Retinal pigment epithelial cell (primary cell): ENCODE results near the gene CENPO.

Experiments
- DNase-seq: peaks from one replicate; pipeline ENCODE4 v3.0.0-alpha.2; 2010; ENCODE audit warnings: low read depth
- H3K4me3 ChIP-seq: 2 replicates; pipeline ENCODE4 v1.5.1; 2011; ENCODE audit warnings: mild to moderate bottlenecking, low read length, control low read depth, moderate library complexity
- CTCF ChIP-seq: conservative IDR thresholded peaks from 2 replicates; pipeline ENCODE4 v1.5.1; 2011; ENCODE audit warnings: low read depth, low read length, control low read depth, inconsistent platforms

CENPO gene

GRCh38 chr2:24768601-24769000 lies 24.6 kb upstream of the CENPO start:
- no peak for TF ChIP-seq CTCF
- no peak overlapping the region for H3K4me3 ChIP-seq
- no peak for DNase-seq

GRCh38 chr2:24771061-24771460 lies 22.2 kb upstream of the CENPO start:
- no peak overlapping the region for H3K4me3 ChIP-seq
- TF ChIP-seq CTCF = no peak
- no peak for DNase-seq

GRCh38 chr2:24771764-24772586 lies 21.2 kb upstream of the CENPO start:
- H3K4me3 ChIP-seq = no peak overlapping the region
- no peak for DNase-seq

GRCh38 chr2:24774373-24774772 lies 18.9 kb upstream of the CENPO start:
- no peak for DNase-seq
- no peak overlapping the region for H3K4me3 ChIP-seq
- no peak for TF ChIP-seq CTCF

More at GRCh38 chr2:24771764-24772586, 21.2 kb upstream of the CENPO start:
- no peak for TF ChIP-seq CTCF

- TF ChIP-seq CTCF = no peak
- no peak overlapping the region for H3K4me3 ChIP-seq
- DNase-seq = no peak
Observed at GRCh38 chr2:24779116-24779515, 14.1 kb upstream of the CENPO start.

GRCh38 chr2:24783641-24784040 lies 9.6 kb upstream of the CENPO start:
- DNase-seq = no peak
- TF ChIP-seq CTCF = no peak
- no peak overlapping the region for H3K4me3 ChIP-seq

- no peak overlapping the region for H3K4me3 ChIP-seq
- TF ChIP-seq CTCF = no peak
- no peak for DNase-seq
Observed at GRCh38 chr2:24785671-24786321, 7.4 kb upstream of the CENPO start.
